Measurements from ENCODE around the gene SLC5A11. TPM values are rescaled to one million over a fixed set of nuclear protein-coding genes. Genes with fewer than 3 reads are reported as not detected.

The SLC5A11 gene
- total RNA-seq, 1 experiment from 2014 or later, result 0.47 TPM

GRCh38 chr16:24819462-24820040, 26.2 kb upstream of the SLC5A11 start:
- Histone ChIP-seq H3K27me3 (ENCODE audit: insufficient read depth, low read length) (no peaks in the 10 kb centered on the region), H3K36me3 (ENCODE audit: control insufficient read depth in 1 of 2, insufficient read depth in 2 of 2, low read length in 2 of 2) (peaks cover 56 to 60% of the 10 kb centered on the region in 2 experiments), H3K4me1 (ENCODE audit: control insufficient read depth in 1 of 2, insufficient read depth in 2 of 2, low read length in 2 of 2) (no peaks in the 10 kb centered on the region), H3K4me3 (replicated peaks in 1 of 2; ENCODE audit: low read depth in 1 of 2, low read length in 2 of 2) (no peak overlapping the region), H3K79me2 (ENCODE audit: insufficient read depth, low read length) (no peaks in the 10 kb centered on the region), H2AFZ (ENCODE audit: low read depth, low read length, poor library complexity, severe bottlenecking) (no peak overlapping the region), H3K9me2 (ENCODE audit: insufficient read depth) (no peaks in the 10 kb centered on the region), H3K9me3 (ENCODE audit: control insufficient read depth in 1 of 2, insufficient read depth in 1 of 2, low read depth in 1 of 2, low read length in 2 of 2) (no peaks in the 10 kb centered on the region), H3K4me2 (ENCODE audit: low read length) (no peak overlapping the region), H3K27ac (ENCODE audit: low read depth, low read length) (no peak overlapping the region), H4K20me1 (ENCODE audit: insufficient read depth) (no peaks in the 10 kb centered on the region), H3K9ac (ENCODE audit: low read length) (no peak overlapping the region)
- RAD21 ChIA-PET (ENCODE audit: low non-redundant PET in 1 of 2, low total read pairs in 2 of 2, uncharacterized antibody in 2 of 2, unreplicated experiment in 2 of 2), result no interaction called here
- POLR2A ChIA-PET, result no interaction called here
- intact Hi-C loops (cut with micrococcal nuclease), result no loop called here
- TF ChIP-seq, protein P1, sequence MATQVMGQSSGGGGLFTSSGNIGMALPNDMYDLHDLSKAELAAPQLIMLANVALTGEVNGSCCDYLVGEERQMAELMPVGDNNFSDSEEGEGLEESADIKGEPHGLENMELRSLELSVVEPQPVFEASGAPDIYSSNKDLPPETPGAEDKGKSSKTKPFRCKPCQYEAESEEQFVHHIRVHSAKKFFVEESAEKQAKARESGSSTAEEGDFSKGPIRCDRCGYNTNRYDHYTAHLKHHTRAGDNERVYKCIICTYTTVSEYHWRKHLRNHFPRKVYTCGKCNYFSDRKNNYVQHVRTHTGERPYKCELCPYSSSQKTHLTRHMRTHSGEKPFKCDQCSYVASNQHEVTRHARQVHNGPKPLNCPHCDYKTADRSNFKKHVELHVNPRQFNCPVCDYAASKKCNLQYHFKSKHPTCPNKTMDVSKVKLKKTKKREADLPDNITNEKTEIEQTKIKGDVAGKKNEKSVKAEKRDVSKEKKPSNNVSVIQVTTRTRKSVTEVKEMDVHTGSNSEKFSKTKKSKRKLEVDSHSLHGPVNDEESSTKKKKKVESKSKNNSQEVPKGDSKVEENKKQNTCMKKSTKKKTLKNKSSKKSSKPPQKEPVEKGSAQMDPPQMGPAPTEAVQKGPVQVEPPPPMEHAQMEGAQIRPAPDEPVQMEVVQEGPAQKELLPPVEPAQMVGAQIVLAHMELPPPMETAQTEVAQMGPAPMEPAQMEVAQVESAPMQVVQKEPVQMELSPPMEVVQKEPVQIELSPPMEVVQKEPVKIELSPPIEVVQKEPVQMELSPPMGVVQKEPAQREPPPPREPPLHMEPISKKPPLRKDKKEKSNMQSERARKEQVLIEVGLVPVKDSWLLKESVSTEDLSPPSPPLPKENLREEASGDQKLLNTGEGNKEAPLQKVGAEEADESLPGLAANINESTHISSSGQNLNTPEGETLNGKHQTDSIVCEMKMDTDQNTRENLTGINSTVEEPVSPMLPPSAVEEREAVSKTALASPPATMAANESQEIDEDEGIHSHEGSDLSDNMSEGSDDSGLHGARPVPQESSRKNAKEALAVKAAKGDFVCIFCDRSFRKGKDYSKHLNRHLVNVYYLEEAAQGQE (IDR thresholded peaks at IDR 0.05; ENCODE audit: low read depth), result no peak
- no peak for TF ChIP-seq TCF7L2 (IDR thresholded peaks at IDR 0.05; ENCODE audit: borderline replicate concordance, extremely low read depth, insufficient read depth, insufficient read length)
- no peak for TF ChIP-seq SP1 (IDR thresholded peaks at IDR 0.05; ENCODE audit: low read depth)
- no peak for TF ChIP-seq EGR1 (IDR thresholded peaks at IDR 0.05; ENCODE audit: low read depth)
- ATAC-seq, result no peak
- CTCF ChIA-PET, result no interaction called here
- DNase-seq (ENCODE audit: low read depth, low spot score), result no peak
- no TSS peak for BruUV-seq (replicated peaks)

DNA sequence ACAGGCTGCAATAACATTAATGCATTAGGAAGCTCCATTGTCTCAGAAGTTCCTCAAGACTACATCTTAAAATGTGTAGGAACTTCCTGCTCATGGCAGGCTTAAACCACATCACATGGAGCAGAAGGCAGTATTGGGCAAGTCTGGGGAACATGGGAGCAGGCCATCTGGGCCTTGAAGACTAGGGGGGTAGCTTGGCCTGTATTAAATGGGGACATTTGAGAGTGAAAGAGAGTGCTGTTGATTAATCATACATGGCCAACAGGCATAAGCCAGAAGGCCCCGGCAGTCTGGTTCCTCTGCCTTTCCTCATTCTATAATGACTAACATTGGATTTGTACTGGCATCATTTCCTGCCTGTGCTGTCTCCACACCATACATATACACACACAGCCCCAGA, 25.2 kb upstream of the SLC5A11 start:
- ChIA-PET POLR2A (no interaction called here), CTCF (no interaction called here), RAD21 (ENCODE audit: low non-redundant PET in 1 of 2, low total read pairs in 2 of 2, uncharacterized antibody in 2 of 2, unreplicated experiment in 2 of 2) (no interaction called here)
- ATAC-seq (no peak), DNase-seq (ENCODE audit: low read depth, low spot score) (no peak)
- Histone ChIP-seq H3K79me2 (ENCODE audit: insufficient read depth, low read length) (no peaks in the 10 kb centered on the region), H3K27ac (ENCODE audit: low read depth, low read length) (no peak overlapping the region), H3K36me3 (ENCODE audit: control insufficient read depth in 1 of 2, insufficient read depth in 2 of 2, low read length in 2 of 2) (peaks cover 52 to 57% of the 10 kb centered on the region in 2 experiments), H3K27me3 (ENCODE audit: insufficient read depth, low read length) (no peaks in the 10 kb centered on the region), H3K9me3 (ENCODE audit: control insufficient read depth in 1 of 2, insufficient read depth in 1 of 2, low read depth in 1 of 2, low read length in 2 of 2) (no peaks in the 10 kb centered on the region), H3K9me2 (ENCODE audit: insufficient read depth) (no peaks in the 10 kb centered on the region), H3K9ac (ENCODE audit: low read length) (no peak overlapping the region), H3K4me2 (ENCODE audit: low read length) (no peak overlapping the region), H3K4me3 (replicated peaks in 1 of 2; ENCODE audit: low read depth in 1 of 2, low read length in 2 of 2) (no peak overlapping the region), H3K4me1 (ENCODE audit: control insufficient read depth in 1 of 2, insufficient read depth in 2 of 2, low read length in 2 of 2) (no peaks in the 10 kb centered on the region), H2AFZ (ENCODE audit: low read depth, low read length, poor library complexity, severe bottlenecking) (no peak overlapping the region), H4K20me1 (ENCODE audit: insufficient read depth) (peaks cover 6% of the 10 kb centered on the region; the same call in 1 of the 2 replicates)
- BruUV-seq (replicated peaks), result no TSS peak
- intact Hi-C loops (cut with micrococcal nuclease), result no loop called here
- TF ChIP-seq CEBPB (IDR thresholded peaks at IDR 0.05; ENCODE audit: low read depth) (no peak), EZH2phosphoT487 (IDR thresholded peaks at IDR 0.05; ENCODE audit: borderline replicate concordance) (no peak), JUND (IDR thresholded peaks at IDR 0.05) (no peak), ELF1 (IDR thresholded peaks at IDR 0.05; ENCODE audit: borderline replicate concordance, low read depth) (no peak), SIN3A (IDR thresholded peaks at IDR 0.05; ENCODE audit: low read depth) (no peak), CTCF (IDR thresholded peaks at IDR 0.05 in 2 of 3, conservative IDR thresholded peaks at IDR 0.05 in 1 of 3; ENCODE audit: borderline replicate concordance in 1 of 3, insufficient read depth in 1 of 3, low read depth in 2 of 3, low read length in 2 of 3) (no peak), YY1 (IDR thresholded peaks at IDR 0.05; ENCODE audit: extremely low read depth, insufficient replicate concordance, low read depth, low read length) (no peak), ZFX (IDR thresholded peaks at IDR 0.05) (no peak)
- TF ChIP-seq, protein P2, sequence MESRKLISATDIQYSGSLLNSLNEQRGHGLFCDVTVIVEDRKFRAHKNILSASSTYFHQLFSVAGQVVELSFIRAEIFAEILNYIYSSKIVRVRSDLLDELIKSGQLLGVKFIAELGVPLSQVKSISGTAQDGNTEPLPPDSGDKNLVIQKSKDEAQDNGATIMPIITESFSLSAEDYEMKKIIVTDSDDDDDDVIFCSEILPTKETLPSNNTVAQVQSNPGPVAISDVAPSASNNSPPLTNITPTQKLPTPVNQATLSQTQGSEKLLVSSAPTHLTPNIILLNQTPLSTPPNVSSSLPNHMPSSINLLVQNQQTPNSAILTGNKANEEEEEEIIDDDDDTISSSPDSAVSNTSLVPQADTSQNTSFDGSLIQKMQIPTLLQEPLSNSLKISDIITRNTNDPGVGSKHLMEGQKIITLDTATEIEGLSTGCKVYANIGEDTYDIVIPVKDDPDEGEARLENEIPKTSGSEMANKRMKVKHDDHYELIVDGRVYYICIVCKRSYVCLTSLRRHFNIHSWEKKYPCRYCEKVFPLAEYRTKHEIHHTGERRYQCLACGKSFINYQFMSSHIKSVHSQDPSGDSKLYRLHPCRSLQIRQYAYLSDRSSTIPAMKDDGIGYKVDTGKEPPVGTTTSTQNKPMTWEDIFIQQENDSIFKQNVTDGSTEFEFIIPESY (IDR thresholded peaks at IDR 0.05; ENCODE audit: extremely low read depth, insufficient replicate concordance, low read length), result no peak

Measured in HCT116 (cell line).